Measurements from ENCODE around the gene WDR7. TPM values are rescaled to one million over a fixed set of nuclear protein-coding genes. Genes with fewer than 3 reads are reported as not detected.

The WDR7 gene
- total RNA-seq, 1 donor from 2014 or later, result 8.2 TPM

- H3K4me3 ChIP-seq (ENCODE audit: low read depth, low read length), result no peak overlapping the region
- DNase-seq (ENCODE audit: low read depth), result no peak
- no peak for TF ChIP-seq CTCF (conservative IDR thresholded peaks at IDR 0.05; ENCODE audit: low read depth, low read length)
Observed at GRCh38 chr18:56787390-56787789, 136.2 kb downstream of the WDR7 start.

GRCh38 chr18:56789004-56789888 is 138.1 kb downstream of the WDR7 start:
- peak; percentile 74 for TF ChIP-seq CTCF (conservative IDR thresholded peaks at IDR 0.05; ENCODE audit: low read depth, low read length)
- H3K4me3 ChIP-seq (ENCODE audit: low read depth, low read length), result no peak overlapping the region
- DNase-seq (ENCODE audit: low read depth), result no peak

- TF ChIP-seq CTCF (conservative IDR thresholded peaks at IDR 0.05; ENCODE audit: low read depth, low read length), result no peak
- H3K4me3 ChIP-seq (ENCODE audit: low read depth, low read length), result no peak overlapping the region
- no peak for DNase-seq (ENCODE audit: low read depth)
Observed at GRCh38 chr18:56789889-56790180, 138.7 kb downstream of the WDR7 start.

- H3K4me3 ChIP-seq (ENCODE audit: low read depth, low read length), result no peak overlapping the region
- DNase-seq (ENCODE audit: low read depth), result no peak
- TF ChIP-seq CTCF (conservative IDR thresholded peaks at IDR 0.05; ENCODE audit: low read depth, low read length), result no peak
Observed at GRCh38 chr18:56795381-56795780, 144.2 kb downstream of the WDR7 start.

- no peak for DNase-seq (ENCODE audit: low read depth)
- H3K4me3 ChIP-seq (ENCODE audit: low read depth, low read length), result no peak overlapping the region
- no peak for TF ChIP-seq CTCF (conservative IDR thresholded peaks at IDR 0.05; ENCODE audit: low read depth, low read length)
Observed at GRCh38 chr18:56799756-56800155, 148.6 kb downstream of the WDR7 start.

GRCh38 chr18:56803051-56803450 is 151.9 kb downstream of the WDR7 start:
- no peak for DNase-seq (ENCODE audit: low read depth)
- TF ChIP-seq CTCF (conservative IDR thresholded peaks at IDR 0.05; ENCODE audit: low read depth, low read length), result no peak
- H3K4me3 ChIP-seq (ENCODE audit: low read depth, low read length), result no peak overlapping the region

- H3K4me3 ChIP-seq (ENCODE audit: low read depth, low read length), result no peak overlapping the region
- no peak for TF ChIP-seq CTCF (conservative IDR thresholded peaks at IDR 0.05; ENCODE audit: low read depth, low read length)
- no peak for DNase-seq (ENCODE audit: low read depth)
Observed at GRCh38 chr18:56804395-56804794, 153.2 kb downstream of the WDR7 start.
